ENCODE results near the gene TAF8.

TAF8 gene

GRCh38 chr6:42100029-42100901 lies 49.9 kb downstream of the TAF8 start:
- DNase-seq, result no peak

GRCh38 chr6:42101186-42101657 lies 50.9 kb downstream of the TAF8 start:
- DNase-seq, result no peak

- no peak for DNase-seq
Measured at GRCh38 chr6:42103216-42103615, 52.9 kb downstream of the TAF8 start.

DNA sequence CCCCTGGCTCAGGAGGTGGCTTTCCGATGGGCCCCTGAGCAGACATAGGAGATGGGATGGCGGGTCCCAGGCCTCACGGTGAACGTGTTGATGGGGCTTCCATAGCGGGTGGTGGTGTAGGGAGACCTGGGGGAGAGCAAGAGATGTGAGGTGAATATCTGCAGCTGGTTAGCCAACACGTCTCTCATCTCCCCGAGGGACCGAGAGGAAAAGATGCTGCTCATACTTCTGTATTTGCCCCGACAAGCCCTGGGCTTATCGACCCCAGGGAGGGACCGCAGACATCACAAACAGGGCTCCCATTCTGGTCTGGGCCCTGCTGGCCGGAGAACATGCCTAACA lies 53.4 kb downstream of the TAF8 start:
- no peak for DNase-seq

GRCh38 chr6:42104095-42104803 lies 53.9 kb downstream of the TAF8 start:
- peak; percentile 95 for DNase-seq

DNA sequence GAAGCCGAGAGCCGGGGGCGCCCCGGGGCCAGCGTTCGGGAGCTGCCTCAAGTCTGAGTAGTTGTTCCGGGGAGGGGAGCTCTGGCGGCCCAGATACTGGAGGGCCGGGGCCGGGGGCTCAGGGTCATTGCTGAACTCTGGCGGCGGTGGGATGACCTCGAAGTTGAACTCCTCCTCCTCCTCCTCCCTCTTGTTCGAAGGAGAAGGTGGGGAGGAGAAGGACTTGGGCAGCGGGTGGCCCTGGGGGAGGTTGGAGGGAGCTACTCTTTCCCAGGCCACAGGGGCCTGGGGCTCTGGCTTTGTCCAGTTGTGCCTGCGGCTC lies 54.4 kb downstream of the TAF8 start:
- peak; percentile 76 for DNase-seq

- no peak for DNase-seq
Measured at GRCh38 chr6:42105156-42105648, 54.9 kb downstream of the TAF8 start.

- DNase-seq, result no peak
Measured at GRCh38 chr6:42105709-42106108, 55.4 kb downstream of the TAF8 start.

DNA sequence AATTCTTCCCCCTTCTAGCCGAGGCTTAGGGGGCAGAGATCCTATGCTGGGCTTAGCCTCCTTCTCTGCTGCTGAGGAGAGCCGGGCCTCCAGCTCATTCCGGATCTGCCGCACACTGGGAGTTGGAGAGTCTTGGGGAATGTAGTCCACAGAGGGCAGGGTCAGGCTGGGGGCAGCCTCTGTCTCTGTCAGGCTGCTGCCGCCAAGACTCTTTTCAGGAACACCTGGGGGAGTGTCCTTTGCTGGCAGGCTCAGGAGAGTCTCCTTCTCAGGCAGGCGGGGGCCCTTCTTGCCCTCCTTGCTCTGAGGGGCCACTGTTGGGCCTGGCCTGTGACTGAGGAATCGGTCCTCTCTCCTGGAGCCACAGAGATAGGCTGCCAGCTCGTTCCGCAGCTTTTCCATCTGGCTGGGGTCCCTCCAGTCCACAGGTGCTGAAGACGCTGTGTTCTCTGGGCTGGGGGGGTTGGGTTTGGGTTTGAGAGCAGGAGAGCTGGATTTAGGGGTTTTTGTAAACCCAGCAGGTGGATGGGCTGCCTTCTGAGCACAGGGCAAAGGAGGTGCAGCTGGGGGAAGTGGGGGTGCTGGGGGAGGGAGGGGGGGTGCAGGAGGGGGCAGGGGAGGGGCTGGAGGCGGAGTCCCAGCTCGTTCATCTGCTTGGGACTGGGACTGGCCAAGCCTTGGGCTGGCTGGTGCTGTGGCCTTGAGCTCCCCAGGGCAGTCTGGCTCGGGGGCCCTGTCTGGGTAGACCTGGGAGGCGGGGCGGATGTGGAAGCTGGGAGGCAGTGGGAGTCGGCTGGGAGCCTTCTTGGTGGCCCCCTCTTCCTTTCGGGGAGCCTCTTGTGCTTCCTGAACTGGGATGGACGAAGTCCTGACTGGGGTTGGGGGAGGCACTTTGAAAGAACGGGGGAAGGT lies 56.0 kb downstream of the TAF8 start:
- DNase-seq, result no peak

- no peak for DNase-seq
Measured at GRCh38 chr6:42108071-42108470, 57.7 kb downstream of the TAF8 start.

- DNase-seq, result no peak
Measured at GRCh38 chr6:42110683-42111082, 60.4 kb downstream of the TAF8 start.

- no peak for DNase-seq
Measured at GRCh38 chr6:42112351-42112750, 62.0 kb downstream of the TAF8 start.

GRCh38 chr6:42113936-42114636 lies 63.8 kb downstream of the TAF8 start:
- DNase-seq, result no peak

GRCh38 chr6:42117843-42118161 lies 67.5 kb downstream of the TAF8 start:
- no peak for DNase-seq

DNA sequence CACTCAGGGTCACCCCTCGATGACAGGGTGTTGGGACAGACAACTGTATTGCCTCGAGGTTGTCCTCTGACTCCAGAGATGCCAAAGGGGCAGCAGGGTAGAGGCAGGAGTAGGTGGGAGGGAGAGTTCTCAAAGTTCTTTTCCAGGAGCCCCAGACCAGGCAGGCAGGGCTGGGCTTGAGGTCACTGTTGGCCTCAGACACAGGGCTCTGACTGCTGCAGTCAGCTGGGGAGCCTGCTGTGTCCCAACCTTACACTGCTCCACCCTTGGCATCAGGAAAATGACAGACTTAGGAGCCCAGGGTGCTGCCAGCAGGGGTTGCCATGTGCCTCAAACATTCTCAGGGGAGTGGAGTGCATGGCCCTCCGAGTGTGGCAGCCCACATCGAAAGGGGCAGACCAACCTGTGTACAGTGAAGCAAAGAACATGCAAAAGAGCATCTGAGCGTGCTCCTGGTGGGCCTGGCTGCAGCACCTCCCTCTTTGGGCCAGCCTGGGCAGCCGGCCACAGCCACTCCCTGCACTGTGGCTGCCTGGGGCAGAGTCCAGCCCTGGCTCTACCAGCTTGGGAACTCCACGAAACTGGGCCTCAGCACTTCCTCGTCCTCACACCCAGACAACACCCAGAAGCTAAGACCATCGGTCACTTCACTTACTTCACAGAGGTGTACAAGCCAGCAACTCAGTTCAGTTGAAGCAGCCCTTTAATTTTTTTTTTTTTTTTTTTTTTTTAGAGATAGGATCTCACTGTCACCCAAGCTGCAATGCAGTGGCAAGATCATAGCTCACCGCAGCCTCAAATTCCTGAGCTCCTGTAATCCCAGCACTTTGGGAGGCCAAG lies 68.1 kb downstream of the TAF8 start:
- DNase-seq, result peak; percentile 19

GRCh38 chr6:42120895-42121865 lies 70.9 kb downstream of the TAF8 start:
- DNase-seq, result no peak

GRCh38 chr6:42123379-42124103 lies 73.2 kb downstream of the TAF8 start:
- no peak for DNase-seq

GRCh38 chr6:42124223-42124836 lies 74.0 kb downstream of the TAF8 start:
- DNase-seq, result no peak

DNA sequence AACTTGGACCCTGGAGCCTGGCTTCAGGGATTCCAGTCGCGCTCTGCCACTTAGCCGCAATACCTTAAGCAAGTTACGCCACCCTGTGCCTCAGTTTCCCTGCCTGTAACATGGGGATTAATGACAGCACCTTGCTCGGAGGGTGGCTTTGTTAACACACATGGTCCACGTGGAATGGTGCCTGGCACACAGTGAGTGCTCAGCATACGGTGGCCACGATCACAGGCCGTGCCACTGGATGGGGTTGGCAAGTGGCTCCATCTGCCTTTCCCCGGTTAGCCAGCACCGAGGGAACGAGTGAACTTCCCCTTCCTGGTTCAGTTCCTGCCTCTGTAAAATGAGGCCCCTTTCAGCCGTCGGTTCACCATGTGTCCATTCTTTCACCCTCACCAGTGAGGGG lies 74.9 kb downstream of the TAF8 start:
- no peak for DNase-seq

Measured in OCI-M1 (cell line).